ENCODE results near the gene DGCR8.

DGCR8 gene

DNA sequence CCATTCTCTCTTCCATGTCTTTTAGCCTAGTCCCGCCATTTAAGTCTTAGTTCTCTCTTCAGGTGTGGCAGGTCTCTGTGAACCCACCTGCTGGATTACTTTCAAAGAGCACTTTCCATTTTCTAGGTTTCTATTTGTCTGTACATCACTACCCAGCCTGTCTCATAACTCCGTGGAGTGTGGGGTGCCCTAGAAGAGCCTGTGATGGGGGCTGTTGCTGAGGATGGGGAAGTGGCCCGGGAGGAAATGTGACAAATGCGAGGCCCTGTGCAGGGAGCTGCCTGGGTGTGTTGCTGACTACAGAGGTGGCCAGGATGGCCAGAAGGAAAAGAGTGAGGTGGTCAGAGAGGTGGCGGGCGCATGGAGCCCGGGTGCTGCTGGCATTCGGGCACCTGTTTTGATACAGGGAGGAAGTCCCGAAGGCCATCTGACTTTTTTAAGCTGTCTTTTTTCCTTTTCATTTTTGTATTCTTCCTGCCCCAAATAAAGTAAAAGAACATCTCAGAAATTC, 10.7 kb downstream of the DGCR8 start:
- DNase-seq (ENCODE audit: low spot score): no peak

DNA sequence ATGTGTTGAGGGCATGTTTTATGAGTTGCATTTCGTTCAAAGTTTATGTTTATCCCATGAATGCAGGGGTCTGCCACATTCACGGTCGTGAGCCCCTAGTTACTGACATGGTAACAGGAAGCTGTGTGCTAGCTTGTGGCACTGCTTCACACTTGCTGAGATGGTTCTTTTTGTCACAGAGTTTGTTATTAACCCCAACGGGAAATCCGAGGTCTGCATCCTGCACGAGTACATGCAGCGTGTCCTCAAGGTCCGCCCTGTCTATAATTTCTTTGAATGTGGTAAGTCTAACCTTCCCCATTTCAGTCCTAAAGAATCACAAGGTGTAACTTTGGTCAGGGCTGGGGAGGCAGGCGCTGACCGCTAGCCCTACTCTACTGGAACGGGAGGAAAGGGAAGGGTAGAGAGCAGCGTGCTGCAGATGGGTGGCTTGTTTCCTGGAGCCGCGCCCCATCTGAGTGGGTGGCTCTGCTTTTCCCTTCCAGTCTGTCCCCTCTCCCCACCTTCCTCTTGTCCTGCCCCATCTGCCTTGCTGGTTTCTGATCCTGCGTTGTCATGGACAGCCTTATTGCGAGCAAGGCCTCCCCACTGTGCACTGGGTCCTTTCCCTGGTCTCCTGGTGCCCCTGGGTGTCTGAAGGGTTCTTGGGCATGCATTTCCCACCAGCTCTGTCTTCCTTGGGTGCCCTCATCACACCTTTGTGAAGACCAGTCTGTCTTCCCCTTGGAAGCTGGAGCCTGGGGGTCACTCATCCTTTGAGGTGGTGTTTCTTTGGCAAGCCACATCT, 11.8 kb downstream of the DGCR8 start:
- DNase-seq (ENCODE audit: low spot score): no peak

DNA sequence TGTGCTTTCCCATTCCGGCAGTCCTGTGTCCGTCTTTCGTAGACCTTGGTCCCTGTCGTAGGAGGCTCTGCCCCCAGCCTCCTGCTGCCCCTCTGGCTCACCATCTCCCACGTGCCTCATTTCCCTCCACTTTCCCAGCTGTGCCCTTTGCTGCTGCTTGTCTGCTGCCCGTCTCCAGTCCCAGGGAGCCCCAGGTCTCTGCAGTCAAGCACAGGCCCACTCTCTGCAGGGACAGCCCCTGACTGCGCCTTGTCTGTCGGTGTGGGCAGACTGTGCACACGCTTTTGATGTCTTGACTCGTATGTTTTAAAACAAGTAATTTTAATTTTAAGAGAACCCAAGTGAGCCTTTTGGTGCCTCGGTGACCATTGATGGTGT, 12.4 kb downstream of the DGCR8 start:
- DNase-seq (ENCODE audit: low spot score): no peak

DNA sequence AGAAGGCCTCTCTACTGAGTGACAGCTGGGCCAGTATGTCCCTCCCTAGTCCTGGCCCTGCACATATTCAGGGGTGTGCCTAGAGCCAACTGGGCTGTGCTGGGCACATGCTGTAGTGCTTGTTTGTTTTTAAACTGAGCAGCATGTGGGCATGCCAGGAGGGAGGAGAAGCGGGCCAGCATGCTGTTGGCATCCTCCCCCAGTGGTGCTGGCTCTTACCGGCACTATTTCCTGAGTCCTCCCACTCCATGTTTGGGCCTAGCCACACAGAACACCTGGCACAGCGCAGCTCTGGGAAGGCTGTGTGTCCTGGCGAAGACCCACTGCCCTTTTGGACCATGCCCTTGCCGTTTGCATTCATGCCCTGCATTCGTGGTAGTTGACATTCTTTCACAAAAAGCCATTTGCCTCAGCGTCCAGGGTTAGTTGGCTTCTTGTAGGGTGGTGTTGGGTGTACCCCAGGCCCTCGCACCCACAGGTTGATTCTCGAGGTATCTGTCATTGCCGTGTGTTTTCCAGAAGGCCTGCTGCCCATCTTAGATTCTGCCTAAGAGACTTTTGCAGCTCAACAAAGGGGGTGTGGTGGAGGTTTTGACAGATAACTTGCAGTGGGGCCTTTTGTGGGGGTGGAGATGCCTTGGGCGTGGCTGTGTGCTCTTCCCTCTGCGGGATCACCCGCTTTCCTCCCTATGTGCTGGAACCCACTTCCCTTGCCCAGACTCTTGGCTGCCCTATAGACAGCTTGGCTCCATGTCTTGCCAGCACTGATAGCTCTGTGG, 13.6 kb downstream of the DGCR8 start:
- no peak for DNase-seq (ENCODE audit: low spot score)

GRCh38 chr22:20094197-20094807, 14.3 kb downstream of the DGCR8 start:
- no peak for DNase-seq (ENCODE audit: low spot score)

DNA sequence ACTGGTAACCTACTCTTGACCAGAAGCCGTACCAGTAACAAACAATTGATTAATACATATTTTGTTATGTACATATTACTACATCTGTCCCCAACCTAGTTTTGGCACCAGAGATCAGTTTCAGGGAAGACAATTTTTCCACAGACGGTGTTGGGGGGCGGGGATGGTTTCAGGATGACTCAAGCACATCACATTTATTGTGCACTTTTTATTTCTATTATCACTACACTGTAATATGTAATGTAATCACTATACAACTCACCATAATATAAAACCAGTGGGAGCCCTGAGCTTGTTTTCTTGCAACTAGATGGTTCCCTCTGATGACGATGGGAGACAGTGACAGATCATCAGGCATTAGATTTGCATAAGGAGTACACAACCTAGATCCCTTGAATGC, 15.5 kb downstream of the DGCR8 start:
- DNase-seq (ENCODE audit: low spot score): no peak

DNA sequence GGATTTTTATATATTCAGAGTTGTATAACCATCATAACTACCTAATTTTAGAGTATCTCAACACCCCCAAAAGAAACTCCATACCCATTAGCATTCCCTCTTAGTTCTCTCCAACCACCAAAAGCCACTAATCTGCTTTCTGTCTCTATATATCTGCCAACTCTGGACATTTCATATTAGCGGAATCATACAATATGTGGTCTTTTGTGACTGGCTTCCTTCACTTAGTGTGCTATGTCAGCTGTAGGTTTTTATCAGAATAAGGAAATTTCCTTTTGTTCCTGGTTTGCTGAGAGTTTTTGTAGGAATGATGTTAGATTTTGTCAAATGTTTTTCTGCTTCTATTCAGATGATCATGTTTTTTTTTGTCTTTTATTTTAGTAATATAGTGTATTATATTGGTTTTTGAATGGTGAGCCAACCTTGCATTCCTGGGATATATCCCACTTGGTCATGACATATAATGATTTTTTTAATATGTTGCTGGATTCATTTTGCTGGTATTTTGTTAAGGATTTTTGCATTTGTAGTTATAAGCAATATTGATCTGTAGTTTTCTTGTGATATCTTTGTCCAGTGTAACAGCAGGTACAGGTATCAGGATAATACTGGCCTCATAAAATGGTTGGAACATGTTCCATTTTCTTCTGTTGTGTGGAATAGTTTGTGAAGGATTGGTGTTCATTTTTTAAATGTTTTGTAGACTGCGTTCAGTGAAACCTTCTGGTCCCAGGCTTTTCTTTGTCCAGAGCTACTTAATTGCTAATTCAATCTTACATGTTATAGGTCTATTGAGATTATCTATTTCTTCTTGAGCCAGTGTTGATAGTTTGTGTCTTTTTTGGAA, 16.8 kb downstream of the DGCR8 start:
- no peak for DNase-seq (ENCODE audit: low spot score)

DNA sequence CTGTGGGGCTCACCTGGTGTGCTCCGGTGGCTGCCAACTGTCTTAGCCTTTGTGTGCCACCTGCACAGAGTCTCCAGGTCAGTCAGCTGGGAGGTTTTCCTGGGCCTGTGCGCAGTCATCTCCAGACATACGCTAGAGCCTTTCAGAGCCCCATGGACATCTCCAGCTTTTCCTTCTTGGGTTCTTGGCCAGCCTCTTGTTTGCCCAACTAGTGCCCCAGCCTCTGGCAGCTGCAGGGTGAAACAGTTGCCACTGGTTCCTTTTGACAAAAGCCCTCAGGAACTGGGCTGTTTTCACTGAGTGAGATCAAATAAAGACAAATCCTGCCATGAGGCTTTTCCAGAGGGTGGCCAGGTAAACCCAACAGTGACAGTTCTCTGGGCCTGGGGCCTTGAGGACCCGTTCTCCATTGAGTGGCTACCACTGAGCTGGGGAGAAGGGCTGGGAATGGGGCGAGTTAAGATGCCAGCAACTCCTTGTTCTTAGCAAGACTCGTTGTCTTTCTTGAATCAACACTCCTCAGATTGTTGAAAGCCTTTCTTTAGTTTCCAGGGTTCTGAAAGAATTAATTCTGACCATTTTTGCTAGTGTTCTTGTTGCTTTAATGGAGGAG, 19.2 kb downstream of the DGCR8 start:
- no peak for DNase-seq (ENCODE audit: low spot score)

GRCh38 chr22:20101638-20102037, 21.6 kb downstream of the DGCR8 start:
- no peak for DNase-seq (ENCODE audit: low spot score)

GRCh38 chr22:20102203-20102780, 22.3 kb downstream of the DGCR8 start:
- no peak for DNase-seq (ENCODE audit: low spot score)

- no peak for DNase-seq (ENCODE audit: low spot score)
Measured at GRCh38 chr22:20105456-20106204, 25.6 kb downstream of the DGCR8 start.

DNA sequence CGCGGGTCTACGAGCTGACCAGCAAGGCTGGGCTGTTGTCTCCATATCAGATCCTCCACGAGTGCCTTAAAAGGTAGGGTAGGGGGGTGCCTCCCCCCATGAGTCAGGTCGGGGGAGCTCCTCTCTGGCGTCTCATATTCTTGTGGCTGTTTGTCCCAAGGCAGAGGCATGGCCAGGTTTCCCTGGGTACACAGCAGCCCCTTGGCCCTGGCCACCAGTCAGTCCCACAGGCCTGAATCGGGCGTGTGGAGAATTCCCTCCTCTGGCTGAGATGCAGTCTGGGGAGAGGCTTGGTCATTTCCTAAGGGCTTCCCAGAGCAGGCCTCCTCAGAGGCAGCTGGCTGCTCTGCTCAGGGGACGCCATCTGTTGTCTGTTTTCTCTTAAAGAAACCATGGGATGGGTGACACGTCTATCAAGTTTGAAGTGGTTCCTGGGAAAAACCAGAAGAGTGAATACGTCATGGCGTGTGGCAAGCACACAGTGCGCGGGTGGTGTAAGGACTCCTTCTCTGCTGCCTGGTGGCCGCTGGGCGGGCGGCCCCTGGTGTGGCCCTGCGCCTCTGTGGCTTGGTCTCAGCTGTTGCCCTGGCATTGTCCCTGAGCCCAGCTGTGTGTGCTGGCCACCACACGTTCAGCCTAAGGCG, 26.3 kb downstream of the DGCR8 start:
- DNase-seq (ENCODE audit: low spot score): no peak

DNA sequence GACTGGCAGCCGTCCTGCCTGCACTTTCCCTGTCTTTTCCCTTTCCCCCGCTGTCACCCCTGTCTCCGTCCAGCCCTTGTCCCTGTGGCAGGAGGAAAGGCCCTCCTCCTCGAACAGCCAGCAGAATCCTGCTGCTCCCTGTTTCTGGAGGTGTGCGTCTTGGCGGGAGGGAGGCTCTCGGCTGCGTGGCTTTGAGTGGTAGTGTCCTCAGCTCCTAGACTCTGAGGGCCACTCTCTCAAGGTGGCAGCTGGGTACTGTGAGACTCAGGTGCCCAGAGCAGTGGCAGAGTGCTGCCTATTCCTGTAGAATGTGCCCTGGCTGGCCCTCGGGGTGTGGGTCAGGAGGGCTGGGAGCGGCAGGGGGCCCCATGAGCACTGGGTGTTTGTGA, 26.8 kb downstream of the DGCR8 start:
- no peak for DNase-seq (ENCODE audit: low spot score)

DNA sequence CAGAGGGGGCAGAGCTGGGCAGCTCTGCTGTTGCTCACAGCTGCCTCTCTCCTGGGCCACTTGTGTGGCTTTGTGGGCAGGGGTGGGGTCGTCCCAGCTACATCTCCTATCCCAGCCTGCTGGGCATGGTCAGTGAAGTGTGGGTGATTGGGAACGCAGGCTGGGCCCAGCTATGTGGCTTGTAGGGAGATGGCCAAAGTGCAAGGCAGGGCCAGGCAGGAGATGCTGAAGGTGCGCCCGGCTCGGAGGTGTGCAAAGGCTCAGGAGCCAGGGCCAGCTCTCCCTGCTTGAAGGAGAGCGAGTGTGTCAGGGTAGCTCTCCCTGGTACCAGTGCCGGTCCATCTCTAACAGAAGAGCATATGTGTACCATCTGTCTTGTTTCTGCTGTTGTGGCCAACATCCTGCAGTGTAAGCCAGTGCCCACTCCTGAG, 27.4 kb downstream of the DGCR8 start:
- DNase-seq (ENCODE audit: low spot score): no peak

DNA sequence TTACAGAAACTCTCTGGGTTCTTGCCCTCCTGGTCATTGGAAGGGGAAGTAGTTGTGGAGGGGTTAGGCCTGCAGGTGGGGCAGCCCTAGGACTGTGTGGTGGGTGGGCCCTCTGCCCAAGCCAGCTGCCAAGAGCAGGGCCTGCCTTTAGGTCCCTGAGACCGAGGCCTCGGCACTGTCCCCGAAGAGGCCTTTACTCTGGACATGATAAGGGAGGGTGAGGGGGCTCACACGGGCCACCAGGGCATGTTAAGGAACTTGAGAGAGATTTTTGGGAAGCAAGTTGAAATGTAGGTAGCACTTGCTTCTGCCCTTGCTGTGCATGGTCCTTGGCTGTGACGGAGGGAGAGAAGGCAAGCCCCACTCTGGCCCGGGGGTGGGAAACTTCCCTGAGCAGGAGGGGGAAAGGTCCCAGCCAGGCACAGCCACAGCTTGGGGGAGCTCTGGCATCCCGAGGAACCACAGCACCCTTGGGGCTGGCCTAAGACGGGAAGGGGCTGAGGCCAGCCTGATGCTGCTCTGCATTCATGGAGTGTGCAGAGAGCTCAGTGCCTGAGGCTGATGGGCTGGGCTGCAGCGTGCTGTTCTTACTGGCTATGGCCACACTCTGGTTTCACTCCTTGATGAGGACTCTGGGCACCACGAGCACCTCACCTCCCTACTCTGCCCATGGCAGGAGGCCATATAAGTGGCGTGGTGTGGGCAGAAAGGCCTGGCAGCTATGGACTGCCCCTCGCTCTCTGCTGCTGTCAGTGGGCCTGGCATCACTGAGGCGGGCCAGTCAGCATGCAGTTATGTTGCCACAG, 28.1 kb downstream of the DGCR8 start:
- DNase-seq (ENCODE audit: low spot score): no peak

DNA sequence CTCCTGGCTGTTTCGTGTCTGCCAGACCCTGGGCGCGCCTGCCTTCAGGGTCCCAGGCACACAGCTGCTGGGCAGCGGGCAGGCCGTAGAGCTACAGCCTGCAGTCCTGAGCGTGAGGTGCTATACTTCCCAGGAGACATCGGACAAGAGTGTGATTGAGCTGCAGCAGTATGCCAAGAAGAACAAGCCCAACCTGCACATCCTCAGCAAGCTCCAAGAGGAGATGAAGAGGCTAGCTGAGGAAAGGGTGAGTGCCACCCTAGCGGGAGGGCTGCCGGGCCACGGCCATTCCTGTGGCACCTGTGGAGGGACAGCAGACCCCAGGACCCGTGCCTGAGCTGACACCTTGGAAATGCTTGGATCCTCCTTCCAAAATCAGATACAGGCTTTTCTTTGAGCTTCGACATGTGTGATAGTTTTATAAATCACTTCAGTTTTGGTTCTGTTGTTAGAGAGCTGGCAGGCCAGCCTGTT, 28.8 kb downstream of the DGCR8 start:
- DNase-seq (ENCODE audit: low spot score): no peak

- DNase-seq (ENCODE audit: low spot score): no peak
Measured at GRCh38 chr22:20109411-20110358, 29.6 kb downstream of the DGCR8 start.

Measured in LoVo (cell line).